Fibroblast of skin of back (primary cell): ENCODE measurements around the gene OBI1. TPM values are rescaled to one million over a fixed set of nuclear protein-coding genes. Genes with fewer than 3 reads are reported as not detected.
A peak's percentile ranks its signal among the peaks of the same experiment; 100 is the strongest.

ENCODE experiments used
- DNase-seq: peaks from one replicate; pipeline ENCODE4 v3.0.0-alpha.2; 2013
- polyA plus RNA-seq, 2 experiments: library from polyadenylated mRNA; unstranded; fragments of 120-200 nt; gene quantifications; one replicate each; pipeline ENCODE4 v1.2.1, GENCODE V29; 2013; ENCODE audit not compliant: insufficient read length in 2 of 2

The OBI1 gene, protein sequence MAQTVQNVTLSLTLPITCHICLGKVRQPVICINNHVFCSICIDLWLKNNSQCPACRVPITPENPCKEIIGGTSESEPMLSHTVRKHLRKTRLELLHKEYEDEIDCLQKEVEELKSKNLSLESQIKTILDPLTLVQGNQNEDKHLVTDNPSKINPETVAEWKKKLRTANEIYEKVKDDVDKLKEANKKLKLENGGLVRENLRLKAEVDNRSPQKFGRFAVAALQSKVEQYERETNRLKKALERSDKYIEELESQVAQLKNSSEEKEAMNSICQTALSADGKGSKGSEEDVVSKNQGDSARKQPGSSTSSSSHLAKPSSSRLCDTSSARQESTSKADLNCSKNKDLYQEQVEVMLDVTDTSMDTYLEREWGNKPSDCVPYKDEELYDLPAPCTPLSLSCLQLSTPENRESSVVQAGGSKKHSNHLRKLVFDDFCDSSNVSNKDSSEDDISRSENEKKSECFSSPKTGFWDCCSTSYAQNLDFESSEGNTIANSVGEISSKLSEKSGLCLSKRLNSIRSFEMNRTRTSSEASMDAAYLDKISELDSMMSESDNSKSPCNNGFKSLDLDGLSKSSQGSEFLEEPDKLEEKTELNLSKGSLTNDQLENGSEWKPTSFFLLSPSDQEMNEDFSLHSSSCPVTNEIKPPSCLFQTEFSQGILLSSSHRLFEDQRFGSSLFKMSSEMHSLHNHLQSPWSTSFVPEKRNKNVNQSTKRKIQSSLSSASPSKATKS
- 10.1 TPM for polyA plus RNA-seq (2013, experiment 1 of 2; ENCODE audit: insufficient read length)
- 7.5 TPM for polyA plus RNA-seq (2013, experiment 2 of 2; ENCODE audit: insufficient read length)

DNA sequence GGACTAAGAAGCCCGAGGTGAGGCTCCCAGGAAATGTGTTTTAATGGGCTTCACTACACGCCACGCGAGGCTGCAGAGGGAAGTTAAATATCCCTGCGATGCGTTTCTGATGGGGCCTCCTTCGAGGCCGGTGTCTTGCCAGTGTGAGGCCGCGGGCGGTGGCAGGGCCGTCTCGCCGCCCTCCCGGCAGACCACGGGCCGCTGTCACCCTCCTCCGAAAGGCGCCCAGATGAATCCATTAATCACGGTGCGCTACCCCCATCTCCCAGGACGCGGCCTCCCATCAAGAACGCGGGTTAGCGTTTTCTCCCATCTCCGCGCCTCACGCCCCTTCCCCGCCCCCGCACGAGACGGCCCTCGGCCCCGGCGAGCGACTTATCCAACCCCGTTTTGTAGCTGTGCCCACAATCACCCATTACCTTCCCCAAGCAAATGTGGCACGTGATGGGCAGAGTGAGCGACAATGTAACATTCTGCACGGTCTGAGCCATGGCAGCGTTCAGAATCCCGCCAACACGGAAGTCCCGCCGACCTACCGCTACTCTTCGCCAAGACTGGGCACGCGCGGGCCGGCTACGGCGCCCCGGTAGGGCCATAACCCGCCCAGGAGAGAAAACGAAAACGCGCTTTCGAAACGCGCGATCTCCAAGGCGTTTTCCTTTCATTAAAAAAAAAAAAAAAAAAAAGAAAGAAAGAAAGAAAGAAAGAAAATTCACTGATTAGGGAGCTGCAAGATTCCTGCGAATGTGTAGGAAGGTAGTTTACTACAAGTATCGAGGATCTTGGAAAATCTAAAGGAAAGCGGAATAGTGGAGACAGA, at the start of gene OBI1:
Gene OBI1, minus strand, starts transcription at position 526 of the 820 bp plus-strand sequence. Its CDS starts 35 bp downstream, at position 491.
- peak; percentile 91 for DNase-seq

DNA sequence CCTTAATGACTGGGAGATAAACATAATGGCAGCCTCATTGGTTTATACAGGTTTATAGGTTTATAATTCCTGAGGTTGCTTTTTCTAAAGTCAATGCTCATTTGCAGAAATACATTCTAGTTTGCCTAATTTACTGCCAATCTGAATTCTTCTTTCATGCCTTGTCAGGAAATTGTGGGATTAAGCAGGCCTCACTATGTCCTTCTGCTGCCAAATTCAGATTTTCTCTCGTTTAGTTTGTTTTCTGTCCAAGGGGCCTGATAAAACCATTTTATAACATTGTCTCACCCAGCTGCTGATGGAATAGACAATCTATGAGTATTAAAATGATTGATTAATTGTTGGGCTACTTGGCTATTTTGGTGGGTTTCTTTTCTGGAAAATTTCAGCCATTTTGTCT, 42.4 kb upstream of the OBI1 start:
- DNase-seq, result no peak

DNA sequence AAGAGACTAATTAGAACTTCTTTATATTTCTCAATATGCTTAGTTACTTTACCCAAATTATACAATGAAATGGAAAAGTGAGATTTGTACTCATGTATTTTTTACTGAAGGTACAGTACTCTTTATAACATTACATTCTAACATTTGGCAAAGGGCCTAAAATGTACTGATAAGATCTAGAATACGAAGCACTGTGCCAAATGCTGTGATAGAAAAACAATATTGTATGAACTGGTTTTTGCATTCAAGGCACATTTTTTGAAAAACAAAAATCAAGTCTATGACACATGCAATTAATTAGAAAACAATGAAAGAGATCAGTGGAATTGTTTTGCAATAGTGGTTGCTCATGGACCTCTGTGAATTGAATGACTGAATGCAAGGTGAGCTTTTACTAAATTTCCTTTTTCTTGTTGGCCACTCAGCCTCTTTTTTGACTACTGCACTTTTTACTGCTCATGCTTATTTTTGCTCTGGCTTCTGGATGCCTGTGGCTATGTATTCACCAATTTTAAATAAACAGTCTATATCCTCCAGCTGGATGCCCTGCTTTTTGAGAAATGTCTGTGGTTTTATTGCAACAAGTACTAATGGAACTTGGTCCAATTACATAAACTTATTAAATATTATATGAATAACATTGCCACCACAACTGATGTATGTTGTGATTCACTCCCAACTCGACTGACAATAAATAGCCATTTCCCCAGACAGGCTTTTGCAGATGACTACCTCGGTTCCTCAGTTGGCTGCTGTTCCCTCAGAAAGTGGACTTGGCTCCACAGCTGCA, 41.4 kb upstream of the OBI1 start:
- peak; percentile 0 for DNase-seq

GRCh38 chr13:78689011-78689410, 30.1 kb upstream of the OBI1 start:
- DNase-seq, result no peak

DNA sequence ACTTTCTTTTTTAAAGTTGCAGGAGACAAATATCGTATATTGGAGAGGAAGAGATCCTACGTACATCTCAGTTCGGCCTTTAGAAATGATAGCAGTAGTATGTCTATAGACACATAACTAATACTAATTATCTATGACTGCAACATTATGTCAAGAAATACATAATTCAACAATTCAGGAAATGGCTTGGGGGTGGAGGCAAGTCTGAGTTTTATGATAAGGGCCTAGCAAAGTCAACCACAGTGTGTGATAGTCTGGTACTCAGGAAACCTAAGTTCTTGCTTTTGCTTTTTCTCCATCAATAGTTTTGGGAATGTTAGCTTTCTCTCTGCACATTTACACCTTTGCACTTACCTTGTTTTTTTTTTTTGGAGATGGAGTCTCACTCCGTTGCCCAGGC, 27.5 kb upstream of the OBI1 start:
- no peak for DNase-seq

DNA sequence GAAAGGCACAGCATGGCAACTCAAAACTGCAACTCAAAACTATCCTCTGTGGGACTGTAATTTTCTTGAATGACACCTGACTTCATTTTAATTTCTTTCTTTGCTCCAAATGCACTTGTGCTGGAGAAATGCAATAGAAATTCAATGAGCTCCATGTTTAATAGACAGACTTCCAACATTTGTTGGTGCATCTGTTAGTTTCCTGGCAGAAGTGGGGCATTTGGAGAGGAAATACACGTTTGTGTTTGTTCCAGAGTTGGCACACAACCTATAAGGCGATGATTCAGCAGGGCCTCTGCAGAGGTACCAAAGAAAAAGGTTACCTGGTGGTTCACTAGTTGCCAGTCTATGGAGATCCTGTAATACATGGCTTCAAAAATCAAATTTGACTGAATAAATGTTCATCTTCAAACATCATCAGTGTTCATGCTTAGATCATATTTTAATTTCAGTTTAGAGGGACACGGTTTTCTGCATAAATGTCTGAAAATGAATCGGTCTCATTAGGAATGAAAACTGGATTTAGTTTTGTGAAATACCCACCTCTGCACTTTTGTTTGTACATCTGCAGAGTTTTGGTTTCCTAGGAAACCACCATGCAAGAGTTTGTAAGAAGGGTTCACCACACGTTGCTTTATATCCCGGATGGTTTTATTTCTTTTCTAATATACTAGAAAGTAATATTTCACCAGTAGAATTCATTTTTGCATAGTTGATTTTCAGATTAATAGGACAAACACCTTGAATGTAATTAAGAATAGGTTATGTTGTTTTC, 21.8 kb upstream of the OBI1 start:
- DNase-seq, result no peak

GRCh38 chr13:78680115-78680561, 21.2 kb upstream of the OBI1 start:
- DNase-seq, result no peak

DNA sequence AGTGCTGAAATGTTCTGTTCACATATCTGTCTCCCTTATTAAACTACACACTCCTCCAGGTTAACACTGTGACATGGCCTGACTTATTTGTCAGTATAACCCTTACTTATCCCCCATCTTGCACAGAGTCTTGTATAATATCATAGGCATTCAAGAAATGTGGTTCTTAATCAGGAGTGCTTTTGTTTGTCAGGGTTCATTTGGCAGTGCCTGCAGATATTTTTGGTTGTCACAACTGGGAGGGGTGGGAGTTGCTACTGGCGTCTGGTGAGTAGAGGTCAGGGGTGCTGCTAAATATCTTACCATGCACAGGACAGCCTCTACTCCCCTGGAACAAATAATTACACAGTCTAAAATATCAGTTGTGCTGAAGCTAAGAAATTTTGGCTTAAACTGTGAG, 20.4 kb upstream of the OBI1 start:
- DNase-seq, result no peak

DNA sequence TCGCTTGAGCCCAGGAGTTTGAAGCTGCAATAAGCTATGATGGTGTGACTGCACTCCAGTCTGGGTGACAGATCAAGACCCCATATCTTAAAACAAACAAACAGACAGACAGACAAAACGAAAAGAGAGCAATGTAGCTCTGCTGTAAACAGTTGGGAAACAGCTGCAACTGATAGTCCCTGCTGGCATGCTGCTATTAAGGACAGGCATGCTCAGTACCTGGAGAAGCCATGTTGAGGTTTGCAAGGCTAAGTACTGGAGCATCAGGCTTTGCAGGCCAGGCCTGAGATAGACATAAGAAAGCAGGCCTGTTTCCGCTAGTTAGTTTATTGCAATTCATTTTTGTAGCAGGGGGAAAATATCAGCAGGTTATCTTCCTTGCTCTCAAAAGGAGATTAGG, 16.2 kb upstream of the OBI1 start:
- no peak for DNase-seq

- no peak for DNase-seq
Observed at GRCh38 chr13:78674638-78675037, 15.7 kb upstream of the OBI1 start.

DNA sequence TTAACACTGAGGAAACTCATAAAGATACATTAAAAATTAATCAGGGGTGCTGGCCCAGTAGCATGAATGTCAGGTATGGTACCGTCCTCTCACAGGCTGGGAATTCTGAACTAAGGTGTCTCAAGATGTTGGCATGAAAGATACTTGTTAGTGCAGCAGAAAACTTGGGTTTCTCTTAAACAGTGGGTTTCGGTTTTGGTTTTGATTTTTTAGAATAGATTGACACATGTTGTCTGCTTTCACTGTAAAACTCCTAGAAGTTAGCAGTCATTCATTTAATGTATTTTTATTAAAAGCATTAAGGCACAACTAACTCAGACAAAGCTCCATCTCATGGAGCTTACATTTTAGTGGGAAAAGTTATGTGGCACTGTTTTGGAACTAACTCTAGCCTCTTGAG, 3.5 kb upstream of the OBI1 start:
- DNase-seq, result no peak

DNA sequence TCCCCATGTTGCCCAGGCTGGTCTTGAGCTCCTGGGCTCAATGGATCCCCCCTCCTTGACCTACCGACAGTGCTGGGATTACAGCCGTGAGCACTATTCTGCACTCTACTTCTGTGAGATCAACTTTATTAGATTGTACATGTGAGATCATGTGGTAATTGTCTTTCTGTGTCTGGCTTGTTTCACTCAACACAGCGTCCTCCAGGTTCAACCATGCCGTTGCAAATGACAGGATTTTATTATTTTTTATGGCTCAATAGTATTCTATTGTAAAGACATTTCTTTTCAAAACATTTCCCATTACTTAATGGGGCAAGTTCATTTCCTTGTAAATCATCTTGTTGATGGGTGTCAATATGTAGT, 1.5 kb upstream of the OBI1 start:
- no peak for DNase-seq

- peak; percentile 6 for DNase-seq
Observed at GRCh38 chr13:78659732-78660494, 958 bp upstream of the OBI1 start.

DNA sequence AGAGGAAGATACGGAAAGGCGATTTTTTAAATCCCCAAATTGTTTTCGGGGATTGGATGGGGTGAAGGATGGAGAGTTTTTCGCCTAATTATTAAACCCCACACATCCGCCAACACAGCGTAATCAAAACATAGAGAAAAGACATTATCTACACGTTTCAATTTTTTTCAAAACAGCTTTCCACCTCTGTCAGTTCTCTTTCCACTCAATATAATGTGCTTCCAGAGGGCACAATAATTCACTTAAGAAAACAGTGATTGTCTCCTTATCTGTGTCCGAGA, 435 bp upstream of the OBI1 start:
- no peak for DNase-seq

GRCh38 chr13:78657699-78658629, 991 bp downstream of the OBI1 start:
- peak; percentile 8 for DNase-seq

- no peak for DNase-seq
Observed at GRCh38 chr13:78655906-78656305, 3.0 kb downstream of the OBI1 start.

DNA sequence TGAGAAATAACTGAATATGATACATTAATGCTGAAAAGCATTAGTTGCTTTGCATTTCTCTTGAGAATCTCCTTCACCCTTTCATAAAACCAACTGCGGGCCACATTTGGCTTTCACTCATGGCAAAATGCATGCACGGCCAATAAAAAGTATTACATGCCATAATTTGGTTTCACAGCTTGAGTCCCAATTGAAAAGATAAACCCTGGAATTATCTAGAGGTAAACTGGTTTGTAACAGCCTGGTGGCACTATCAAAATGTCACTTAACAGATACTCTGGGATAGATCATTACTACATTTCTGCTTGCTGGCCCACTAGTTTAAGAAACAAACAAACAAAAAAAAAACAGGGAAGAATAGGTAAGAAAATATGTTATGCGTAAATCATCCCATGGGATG, 3.9 kb downstream of the OBI1 start:
- DNase-seq, result no peak

DNA sequence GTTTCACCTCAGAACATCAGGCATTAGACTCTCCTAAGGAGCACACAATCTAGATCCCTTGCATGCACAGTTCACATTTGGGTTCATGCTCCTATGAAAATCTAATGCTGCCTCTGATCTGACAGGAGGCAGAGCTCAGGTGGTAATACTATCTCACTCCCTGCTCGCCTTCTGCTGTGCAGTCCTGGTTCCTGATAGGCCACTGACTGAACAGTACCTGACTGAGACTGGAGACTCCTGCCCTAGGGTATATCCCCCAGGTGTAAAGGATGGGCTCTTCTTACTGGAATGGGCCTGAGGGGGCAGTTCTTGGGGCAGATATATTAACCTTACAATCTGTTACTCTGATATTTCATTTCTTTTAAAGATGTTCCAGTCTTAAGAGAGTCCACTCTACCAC, 6.3 kb downstream of the OBI1 start:
- DNase-seq, result no peak

GRCh38 chr13:78650717-78651083, 8.3 kb downstream of the OBI1 start:
- no peak for DNase-seq
